GM12891 (cell line): ENCODE results near the gene FRRS1.

ENCODE experiments used
- DNase-seq: peaks from one replicate; pipeline ENCODE4 v3.0.0; 2011; ENCODE audit warnings: low spot score; ENCODE audit not compliant: insufficient read length
- FAIRE-seq: peaks from 2 replicates; lab custom pipeline; 2011; peaks lifted over from hg19 to GRCh38; lab: Jason Lieb, UNC
- PAX5 ChIP-seq: IDR thresholded peaks from 2 replicates; pipeline ENCODE4 v1.6.1; 2011; ENCODE audit warnings: low read length, moderate library complexity, mild to moderate bottlenecking; ENCODE audit not compliant: insufficient read depth, severe bottlenecking
- POLR2A ChIP-seq: IDR thresholded peaks from 2 replicates; pipeline ENCODE4 v1.6.1; 2011; ENCODE audit warnings: low read depth, low read length, control low read depth
- POLR2AphosphoS5 ChIP-seq: IDR thresholded peaks from 2 replicates; pipeline ENCODE4 v1.6.1; 2011; ENCODE audit warnings: low read depth, low read length, control low read depth
- POU2F2 ChIP-seq: IDR thresholded peaks from 2 replicates; pipeline ENCODE4 v1.6.1; 2011; ENCODE audit warnings: low read depth, mild to moderate bottlenecking, control low read depth, low read length, moderate library complexity
- SPI1 ChIP-seq: IDR thresholded peaks from 2 replicates; pipeline ENCODE4 v1.6.1; 2011; ENCODE audit warnings: low read depth, low read length, control low read depth
- TAF1 ChIP-seq: IDR thresholded peaks from 2 replicates; pipeline ENCODE4 v1.6.1; 2011; ENCODE audit warnings: low read depth, low read length, control low read depth

Gene FRRS1

DNA sequence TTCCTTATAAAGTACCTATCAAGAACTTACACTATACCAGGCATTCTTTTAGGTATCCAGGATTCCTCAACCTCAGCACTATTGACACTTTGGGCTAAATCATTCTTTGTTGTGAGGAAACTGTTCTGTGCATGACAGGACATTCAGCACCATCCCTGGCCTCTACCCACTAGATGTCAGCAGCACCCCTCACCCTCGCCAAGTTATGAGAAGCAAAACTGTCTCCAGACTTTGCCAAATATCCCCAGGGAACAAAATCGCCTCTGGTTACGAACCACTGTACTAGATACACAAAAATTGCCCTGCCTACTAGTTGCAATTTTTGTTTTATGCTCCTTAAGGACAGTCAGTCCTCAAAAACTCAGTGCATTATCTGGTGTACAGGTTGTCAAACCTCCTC is 84.9 kb downstream of the FRRS1 start:
- TF ChIP-seq POU2F2, result no peak
- no peak for TF ChIP-seq POLR2AphosphoS5
- no peak for TF ChIP-seq TAF1
- TF ChIP-seq POLR2A, result no peak
- TF ChIP-seq SPI1, result no peak
- no peak for TF ChIP-seq PAX5
- DNase-seq (no peak), FAIRE-seq (no peak)

DNA sequence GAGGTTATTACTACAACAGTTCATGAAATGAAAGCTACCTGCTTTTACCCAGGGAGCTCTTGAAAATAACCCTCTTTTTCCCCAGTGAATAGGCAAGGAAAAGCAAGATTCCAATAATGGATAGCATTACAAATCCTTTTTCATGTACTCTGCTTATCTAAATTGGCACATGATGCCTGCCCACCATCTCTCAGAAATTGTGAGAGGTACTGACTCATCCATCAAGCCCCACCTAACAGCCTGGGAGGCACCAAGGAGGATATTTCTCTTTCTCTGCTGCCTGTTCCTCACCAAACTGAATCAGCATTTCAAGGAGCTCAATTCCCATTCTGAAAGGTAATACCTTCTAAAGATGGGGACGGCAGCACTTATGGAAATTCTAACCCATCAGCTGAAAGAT is 86.2 kb downstream of the FRRS1 start:
- no peak for FAIRE-seq
- DNase-seq, result no peak

DNA sequence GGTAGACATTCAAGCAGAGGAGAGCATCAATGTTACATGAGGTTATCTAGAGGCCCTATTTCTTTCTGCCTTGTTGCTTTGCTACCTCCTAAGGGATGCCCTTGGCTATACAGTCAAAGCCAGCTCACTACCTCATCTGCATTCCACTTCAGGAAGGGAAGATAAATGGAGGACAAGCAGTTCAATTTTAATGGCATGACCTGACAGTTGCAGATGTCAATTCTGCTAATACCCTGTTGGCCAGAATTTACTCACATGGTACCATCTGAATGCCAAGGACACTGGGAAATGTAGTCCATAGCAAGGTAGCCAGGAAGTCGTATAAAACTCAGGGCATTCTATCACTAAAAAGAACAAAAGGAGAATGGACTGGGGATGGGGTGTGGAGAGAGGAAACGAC is 89.0 kb downstream of the FRRS1 start:
- TF ChIP-seq POLR2AphosphoS5 (no peak), POLR2A (no peak), TAF1 (no peak), SPI1 (no peak), POU2F2 (no peak), PAX5 (no peak)
- no peak for DNase-seq
- FAIRE-seq, result peak; percentile 57

More for the DNA sequence above, 86.2 kb downstream of the FRRS1 start:
- no peak for TF ChIP-seq PAX5
- TF ChIP-seq SPI1, result no peak
- no peak for TF ChIP-seq POLR2AphosphoS5
- no peak for TF ChIP-seq TAF1
- no peak for TF ChIP-seq POU2F2
- no peak for TF ChIP-seq POLR2A

DNA sequence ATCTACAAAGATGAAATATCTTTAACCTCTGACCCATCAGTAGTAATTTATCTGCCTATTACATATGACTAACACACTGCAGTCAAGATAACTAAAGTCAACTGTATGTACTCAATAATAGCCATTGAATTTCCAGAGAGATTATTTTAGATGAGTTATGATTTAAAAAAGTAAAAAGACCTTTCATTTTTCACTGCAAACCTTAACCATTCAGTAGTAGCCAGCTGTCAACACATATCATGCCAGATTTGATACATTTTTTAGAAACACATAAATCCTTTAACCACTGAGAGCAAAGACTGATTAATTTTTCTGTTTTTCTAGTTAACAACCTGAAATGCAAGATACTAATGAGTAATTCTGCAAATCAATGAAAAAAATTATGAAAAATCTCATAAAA is 89.6 kb downstream of the FRRS1 start:
- no peak for FAIRE-seq
- TF ChIP-seq POLR2AphosphoS5, result no peak
- TF ChIP-seq SPI1, result no peak
- no peak for TF ChIP-seq POU2F2
- no peak for TF ChIP-seq POLR2A
- TF ChIP-seq PAX5, result no peak
- TF ChIP-seq TAF1, result no peak
- DNase-seq, result no peak

DNA sequence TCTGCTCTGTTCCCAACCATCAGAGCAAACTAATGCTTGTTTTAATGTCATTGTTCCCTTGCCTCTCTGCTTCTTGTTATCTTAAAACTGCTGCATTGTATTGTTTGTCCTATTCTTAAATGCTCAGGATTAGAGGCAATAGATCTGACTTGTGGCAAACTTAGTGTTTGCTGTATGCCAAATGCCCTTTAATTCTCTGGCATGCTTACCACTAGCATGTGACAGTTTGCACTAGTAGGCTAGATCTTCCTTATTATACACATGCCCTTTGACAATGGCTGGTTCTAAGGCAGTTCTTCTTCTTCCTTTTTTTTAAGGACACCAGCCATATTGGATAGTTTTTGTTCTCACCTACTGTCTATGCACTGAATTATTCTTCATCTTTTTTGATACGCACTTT is 90.4 kb downstream of the FRRS1 start:
- no peak for TF ChIP-seq POLR2AphosphoS5
- no peak for TF ChIP-seq POU2F2
- DNase-seq (no peak), FAIRE-seq (no peak)

DNA sequence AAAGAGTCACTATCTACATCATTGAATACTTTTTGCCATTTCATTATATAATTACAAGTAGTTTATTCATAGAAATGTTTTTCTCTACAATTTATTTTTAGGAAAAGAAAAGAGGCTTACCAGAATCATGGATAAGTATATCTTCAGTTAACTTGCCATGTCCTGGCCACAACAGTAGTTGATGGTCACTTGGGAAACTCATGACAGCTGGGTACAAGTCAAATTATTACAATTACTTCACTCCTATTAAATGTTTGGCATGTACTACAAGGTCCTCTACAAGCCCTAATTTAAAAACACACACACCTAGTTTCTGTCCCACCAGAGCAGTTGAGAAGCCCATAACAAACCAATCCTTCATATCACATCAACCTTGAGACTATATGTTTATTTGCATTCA is 91.1 kb downstream of the FRRS1 start:
- no peak for FAIRE-seq
- no peak for DNase-seq
- TF ChIP-seq POLR2A, result no peak
- TF ChIP-seq TAF1, result no peak
- no peak for TF ChIP-seq POLR2AphosphoS5
- no peak for TF ChIP-seq SPI1
- TF ChIP-seq PAX5, result no peak
- TF ChIP-seq POU2F2, result no peak

DNA sequence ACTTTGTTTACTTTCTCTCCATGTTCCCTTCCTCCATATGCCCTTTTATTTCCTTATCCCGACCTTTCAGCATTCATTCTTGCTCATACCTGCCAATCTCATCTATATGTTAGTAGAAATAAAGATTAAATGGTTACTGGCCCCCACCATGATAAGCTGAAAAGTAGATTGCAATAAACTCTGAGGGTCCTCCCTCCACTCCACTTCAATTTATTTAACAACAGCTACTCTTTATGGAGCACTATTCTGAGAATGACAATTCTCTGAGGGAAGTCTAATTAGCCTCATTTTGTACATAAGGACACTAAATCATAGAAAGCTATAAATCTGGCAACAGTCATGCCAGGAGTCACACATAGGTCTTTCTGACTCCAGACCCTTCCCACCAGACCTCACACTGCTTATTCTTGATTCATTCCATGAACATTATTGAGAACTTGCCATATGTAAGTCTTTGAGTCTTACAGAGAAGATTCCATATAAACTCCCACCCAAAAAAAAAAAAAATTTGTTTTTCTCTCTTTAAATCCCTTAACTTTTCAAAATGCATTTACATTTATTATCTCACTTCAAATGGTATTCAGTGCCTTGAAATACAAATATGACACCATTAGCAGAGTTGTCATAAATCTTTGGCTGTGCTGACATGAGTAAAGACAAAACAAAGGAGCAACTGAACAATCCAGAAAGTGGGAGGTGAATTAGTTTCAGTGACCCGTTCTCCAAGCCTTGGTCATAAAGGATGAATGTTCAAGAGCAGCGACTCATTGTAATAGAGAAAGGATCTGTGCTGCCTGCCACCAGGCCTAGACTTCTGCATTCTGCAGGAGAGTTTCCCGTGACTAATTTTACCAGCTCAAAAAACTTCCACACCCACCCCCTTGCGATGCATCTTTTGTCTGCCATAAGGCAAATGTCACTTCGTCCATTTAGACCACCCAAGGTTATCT is 92.0 kb downstream of the FRRS1 start:
- FAIRE-seq (no peak), DNase-seq (no peak)
- TF ChIP-seq PAX5 (no peak), POLR2AphosphoS5 (no peak), POU2F2 (no peak), POLR2A (no peak), TAF1 (no peak), SPI1 (no peak)

DNA sequence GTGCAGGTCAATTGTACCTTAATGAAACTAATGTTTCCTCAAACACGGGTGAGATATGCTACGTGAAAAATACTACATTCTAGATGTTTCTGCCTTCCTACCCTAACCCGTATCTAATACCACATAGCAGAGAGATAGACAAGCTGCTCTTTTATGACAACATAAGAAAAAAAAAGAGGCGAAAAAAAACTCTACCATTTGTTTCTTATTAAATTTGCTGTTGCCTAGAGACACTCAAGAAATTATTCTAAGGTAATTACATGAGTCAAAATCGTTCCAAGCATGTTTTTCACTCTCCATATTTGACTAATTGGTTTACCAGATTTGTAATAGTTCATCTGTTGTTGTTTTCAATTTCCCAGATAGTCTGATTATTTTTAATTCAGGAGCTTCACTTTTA is 93.1 kb downstream of the FRRS1 start:
- FAIRE-seq (no peak), DNase-seq (no peak)
- no peak for TF ChIP-seq POLR2A

DNA sequence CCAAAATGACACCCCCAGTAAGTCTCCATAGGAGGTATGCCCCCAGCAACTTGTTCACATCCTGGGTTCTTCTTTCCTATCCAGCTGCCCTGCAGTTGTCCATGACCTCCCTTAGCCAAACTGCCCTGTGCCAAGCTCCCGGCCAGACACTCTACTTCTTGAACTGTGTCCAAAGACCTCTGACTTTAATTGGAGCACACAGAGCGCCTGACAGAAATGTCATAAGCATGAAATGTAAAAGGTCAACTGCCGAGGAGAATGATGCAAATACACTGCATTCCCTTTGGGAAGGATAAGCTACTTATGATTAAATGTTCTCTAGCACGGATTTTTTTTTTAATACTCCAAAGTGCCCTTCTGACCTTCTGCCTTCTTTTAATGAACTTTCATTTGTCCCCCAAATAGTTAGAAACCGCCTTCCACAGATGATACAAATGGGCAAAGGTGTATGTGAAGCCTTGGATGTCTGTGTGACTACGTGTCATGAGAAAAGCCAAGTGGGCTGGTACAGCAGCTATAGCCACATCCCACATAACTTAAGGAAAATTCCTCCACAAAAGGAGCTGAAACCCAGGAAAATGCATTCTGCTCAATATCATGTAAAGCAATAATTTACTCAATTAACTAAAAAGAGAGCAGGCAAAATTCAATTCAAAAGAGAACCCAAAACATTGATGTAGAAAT is 93.8 kb downstream of the FRRS1 start:
- DNase-seq (no peak), FAIRE-seq (no peak)
- TF ChIP-seq POLR2AphosphoS5 (no peak), POLR2A (no peak), PAX5 (no peak), TAF1 (no peak), POU2F2 (no peak), SPI1 (no peak)
